Stimulated activated naive CD8-positive, alpha-beta T cell treated with anti-CD3 and anti-CD28 coated beads, Interleukin-15, Interleukin-2, amounts not matched to agents 100 U/mL and 50 U/mL, for 24 hours (primary cell): ENCODE data around the gene ITPKC.

Experiments used
- ATAC-seq: fragments of 150-1000 bp; cut with Tn5 transposase; one replicate; pipeline ENCODE4 v1.10.0; 2021
- DNase-seq: peaks from one replicate; pipeline ENCODE4 v3.0.0; 2021

The ITPKC gene

DNA sequence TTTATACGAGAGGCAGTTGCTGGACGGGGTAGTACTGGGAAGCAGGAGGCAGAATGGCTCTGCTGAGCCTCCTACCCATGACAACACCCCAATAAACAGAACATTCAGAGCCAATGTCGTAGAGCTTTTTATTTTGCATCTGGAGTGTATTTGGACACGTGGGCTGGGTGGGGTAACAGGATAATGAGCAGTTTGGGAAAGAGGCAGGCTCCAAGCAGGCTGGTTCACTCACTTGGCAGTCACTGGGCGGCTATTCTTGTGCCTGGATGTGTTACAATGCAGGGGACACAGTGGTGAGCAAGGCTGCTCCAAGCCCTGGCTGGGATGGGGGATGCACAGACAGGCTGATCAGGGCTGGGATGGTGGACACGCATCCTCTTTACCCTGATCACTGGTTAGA lies 23.8 kb downstream of the ITPKC start:
- no peak for DNase-seq
- ATAC-seq, result no peak

DNA sequence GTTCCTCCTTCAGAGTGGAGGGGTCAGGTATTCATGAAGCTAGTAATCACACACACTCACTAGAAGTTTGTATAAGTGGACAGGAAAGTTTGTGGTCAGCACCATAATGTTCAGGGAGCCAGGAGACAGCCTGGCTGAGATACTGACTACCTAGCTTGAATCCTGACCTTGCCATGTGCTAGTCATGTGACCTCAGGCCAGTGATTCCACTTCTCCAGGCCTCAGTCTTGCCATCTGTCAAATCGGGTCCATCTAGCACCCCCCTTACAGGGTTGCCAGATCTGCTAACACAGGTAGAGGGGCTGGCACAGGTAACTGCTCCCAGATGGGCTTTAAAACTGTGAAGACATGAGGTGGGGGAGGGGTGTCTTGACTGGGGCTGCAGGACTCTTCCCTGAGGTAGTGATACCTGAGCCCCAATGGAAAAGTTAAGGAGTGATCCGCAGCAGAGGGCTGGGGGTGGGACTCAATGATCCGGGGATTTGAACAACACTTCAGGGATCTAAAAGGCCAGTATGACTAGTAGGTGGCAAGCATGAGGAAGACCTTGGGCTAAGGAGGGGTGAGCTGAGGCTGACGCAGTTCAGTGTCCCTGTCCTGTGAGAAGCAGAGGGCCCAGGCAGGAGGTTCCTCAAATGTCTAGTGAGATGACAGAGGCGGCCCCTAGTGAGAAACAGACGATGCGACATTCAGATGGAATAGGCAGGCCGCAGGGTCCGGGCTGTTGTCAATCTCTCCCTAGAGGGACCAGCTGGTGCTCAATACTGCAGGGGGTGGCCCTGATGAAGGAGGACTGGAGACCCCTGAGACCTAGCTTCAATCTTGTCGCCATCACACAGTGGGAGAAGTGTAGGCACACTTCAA lies 24.8 kb downstream of the ITPKC start:
- DNase-seq (no peak), ATAC-seq (no peak)

DNA sequence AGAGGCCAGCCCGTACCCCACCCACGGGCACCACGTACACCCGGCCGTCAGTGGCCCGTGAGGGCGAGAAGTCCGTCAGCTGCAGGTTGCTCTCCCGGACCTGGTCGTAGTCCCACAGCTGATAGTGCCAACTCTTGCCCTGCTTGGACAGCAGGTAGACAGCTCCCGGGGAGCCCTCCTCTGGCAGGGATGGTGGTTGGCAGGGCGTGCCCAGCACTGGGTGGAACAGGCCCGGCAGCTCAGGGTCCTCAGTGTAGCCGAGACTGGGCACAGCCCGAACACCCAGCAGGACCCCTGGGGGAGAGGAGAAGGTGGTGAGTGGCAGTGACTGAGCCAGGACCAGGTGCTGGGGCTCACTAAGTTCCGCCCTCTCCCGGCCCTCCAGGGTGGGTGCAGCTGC lies 25.6 kb downstream of the ITPKC start:
- ATAC-seq, result no peak

DNA sequence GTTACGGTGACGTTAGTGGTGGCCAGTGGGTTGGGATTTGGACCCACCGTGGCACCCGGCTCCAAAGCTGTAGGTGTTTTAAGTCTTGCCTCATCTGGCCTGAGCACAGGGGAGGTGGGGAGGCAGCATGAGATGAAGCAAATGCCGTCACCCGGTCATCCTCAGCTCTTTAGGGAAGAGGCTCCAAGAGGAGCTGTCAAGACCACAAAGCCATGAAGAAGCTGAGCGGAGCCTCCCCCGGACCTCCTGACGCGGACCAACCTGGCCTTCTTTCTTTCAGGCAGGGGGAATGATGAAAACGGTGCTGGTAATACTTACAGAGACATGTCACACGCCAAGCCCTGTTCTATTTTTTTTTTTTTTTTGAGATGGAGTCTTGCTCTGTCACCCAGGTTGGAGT lies 26.0 kb downstream of the ITPKC start:
- ATAC-seq (no peak), DNase-seq (no peak)

More for the DNA sequence above, 25.6 kb downstream of the ITPKC start:
- DNase-seq, result no peak

DNA sequence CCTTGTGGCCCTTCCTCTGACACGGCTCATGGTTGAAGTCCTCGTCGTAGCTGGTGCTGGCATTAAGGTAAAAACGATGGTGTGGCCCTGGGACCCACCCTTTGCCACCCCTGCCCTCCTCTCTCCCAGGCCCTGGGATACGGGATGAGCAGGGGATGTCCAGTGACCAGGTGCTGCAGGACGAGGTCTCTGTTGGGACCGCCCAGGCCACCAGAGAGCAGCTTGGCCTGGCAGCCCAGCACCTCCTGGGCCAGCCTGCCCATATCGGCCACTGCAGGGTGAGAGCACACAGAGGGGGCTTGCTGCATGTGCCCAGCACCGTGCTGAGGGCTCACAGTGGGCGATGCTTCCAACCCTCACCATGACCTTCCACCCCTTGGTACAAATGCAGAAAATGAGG lies 27.0 kb downstream of the ITPKC start:
- DNase-seq (no peak), ATAC-seq (no peak)

DNA sequence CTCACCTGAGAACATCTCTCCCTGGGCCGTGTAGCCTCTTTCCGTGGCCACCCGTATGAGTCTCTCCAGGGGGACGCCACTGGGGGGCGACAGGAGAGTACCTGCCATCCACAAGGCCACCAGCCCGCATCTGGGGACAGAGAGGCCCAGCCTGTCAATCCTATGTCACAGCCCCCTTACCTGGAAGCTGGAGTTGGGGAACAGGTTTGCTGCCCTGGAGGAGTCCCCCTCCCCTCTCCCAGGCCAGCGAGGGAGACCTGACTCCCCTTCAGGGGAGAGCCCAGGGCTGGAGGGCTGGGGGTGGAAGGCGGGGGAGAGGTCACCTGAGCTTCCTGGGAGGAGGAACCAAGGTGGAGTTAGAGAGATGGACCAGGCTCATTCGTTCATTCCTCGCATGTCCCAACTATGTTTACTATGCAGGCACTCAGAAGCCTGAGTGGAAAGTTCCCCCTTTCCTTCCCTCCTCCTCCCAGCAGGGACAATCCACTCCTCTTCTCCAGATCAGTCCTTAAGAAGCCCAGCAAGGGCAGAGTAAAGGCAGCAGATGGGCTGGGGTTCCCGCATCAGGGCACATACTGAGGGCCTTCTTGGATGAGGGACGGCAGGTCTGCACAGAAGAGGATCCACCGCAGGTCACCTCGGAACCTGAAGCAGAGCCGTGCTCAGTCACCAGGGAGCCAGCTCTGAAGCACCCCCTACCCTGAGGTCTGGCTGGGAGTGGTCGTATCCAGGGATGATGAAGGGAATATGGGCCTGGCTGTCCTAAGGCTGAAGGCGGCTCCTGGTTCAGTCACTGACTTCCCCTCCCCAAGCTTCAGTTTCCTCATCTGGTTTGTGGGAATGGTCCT lies 27.9 kb downstream of the ITPKC start:
- peak; percentile 47 for DNase-seq

DNA sequence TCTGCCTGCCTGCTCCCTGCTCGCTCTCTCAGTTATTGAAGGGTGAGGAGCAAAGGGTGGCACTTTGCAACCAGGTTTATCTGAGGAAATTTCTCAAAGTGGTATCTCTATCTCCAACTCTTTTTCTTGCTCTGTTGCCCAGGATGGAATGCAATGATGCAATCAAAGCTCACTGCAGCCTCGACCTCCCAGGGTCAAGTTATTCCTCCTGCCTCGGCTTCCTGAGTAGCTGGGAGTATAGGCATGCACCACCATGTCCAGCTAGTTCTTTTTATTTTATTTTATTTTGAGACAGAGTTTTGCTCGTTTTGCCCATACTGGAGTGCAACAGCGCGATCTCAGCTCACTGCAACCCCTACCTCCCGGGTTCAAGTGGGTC lies 28.5 kb downstream of the ITPKC start:
- DNase-seq (no peak), ATAC-seq (no peak)

More for the DNA sequence above, 27.9 kb downstream of the ITPKC start:
- no peak for ATAC-seq

DNA sequence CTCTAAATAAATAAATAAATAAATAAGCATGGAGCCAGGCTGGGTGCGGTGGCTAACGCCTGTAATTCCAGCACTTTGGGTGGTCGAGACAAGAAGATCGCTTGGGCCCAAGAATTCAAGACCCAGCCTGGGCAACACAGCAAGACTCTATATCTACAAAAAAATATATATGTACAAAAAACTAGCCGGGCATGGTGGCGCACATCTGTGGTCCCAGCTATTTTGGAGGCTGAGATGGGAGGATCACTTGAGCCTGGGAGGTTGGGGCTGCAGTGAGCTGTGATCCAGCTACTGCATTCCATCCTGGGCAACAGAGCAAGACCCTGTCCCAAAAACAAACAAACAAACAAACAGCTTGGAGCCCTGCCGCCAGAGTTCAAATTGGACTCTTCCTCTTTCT lies 30.6 kb downstream of the ITPKC start:
- ATAC-seq (no peak), DNase-seq (no peak)

DNA sequence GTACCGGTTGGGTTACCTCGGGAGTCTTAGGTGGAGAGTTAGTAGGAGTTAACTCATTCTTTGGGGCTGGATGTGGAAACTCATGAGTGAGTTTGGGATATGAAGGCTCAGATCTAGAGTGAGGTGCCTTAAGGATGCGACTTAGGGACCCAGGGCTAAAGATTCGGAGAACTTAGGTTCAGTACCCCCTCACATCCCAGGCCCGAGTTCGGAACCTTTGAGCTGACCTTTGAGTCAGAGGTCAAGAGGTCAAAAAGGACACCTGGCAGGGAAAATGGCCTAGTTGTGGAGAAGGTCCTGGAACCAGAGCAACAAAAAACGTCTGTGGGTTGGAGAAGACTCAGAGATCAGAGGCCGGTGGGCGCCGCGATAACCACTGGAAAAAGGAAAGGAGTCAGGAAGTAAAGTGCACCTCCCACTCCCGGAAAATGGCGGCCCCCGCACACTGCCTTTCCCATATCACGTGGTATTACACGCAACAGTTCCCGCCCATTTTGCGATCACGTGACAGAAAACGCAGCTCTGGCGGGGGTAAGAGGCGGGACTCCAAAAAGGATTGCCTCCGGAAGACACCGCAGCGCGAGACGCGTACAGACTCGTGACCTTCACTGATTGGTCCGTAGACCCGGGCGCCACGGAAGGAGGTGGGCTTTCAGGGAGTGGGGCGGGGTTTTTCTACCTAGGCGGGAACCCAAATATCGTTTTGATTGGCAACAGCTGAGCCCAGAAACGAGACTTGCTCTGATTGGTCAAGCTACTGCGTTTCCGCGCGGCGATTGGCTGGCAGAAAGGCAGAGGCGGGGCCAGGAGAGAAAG lies 33.4 kb downstream of the ITPKC start, which contains the start of gene ACTMAP:
TSS of gene ACTMAP (minus strand) at position 420 of the 816 bp plus-strand sequence. CDS start 674 bp downstream, outside the sequence.
- ATAC-seq, result peak; percentile 88
- DNase-seq, result peak; percentile 99

DNA sequence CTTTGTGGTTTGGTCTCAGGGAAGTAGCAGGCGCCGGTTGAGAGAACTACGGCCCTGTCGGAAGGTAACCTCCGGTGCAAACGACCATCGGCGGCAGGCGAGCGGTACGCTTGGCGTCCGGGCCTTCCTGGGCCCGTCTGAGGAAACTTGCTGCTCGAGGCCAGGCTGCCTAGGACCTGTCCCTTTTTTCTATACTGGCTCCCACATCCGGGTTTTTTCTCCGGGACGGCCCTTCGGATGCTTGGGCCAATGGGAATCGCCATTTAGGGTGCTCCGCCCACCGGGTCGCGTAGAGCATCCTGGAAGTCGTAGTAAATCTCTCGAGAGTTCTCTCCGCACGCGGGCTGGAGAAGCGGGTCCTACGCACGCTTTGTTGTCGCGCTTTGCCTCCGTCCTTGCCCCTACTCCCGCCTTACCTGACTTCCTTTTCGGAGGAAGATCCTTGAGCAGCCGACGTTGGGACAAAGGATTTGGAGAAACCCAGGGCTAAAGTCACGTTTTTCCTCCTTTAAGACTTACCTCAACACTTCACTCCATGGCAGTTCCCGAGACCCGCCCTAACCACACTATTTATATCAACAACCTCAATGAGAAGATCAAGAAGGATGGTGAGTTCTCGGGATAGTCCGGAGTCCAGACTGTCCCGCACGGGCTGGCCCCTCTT lies 34.1 kb downstream of the ITPKC start, which contains the start of gene SNRPA:
TSS of gene SNRPA (plus strand) at position 330 of the 664 bp plus-strand sequence. CDS start at position 536, 206 bp downstream.
- ATAC-seq, result peak; percentile 72
- DNase-seq, result peak; percentile 96

DNA sequence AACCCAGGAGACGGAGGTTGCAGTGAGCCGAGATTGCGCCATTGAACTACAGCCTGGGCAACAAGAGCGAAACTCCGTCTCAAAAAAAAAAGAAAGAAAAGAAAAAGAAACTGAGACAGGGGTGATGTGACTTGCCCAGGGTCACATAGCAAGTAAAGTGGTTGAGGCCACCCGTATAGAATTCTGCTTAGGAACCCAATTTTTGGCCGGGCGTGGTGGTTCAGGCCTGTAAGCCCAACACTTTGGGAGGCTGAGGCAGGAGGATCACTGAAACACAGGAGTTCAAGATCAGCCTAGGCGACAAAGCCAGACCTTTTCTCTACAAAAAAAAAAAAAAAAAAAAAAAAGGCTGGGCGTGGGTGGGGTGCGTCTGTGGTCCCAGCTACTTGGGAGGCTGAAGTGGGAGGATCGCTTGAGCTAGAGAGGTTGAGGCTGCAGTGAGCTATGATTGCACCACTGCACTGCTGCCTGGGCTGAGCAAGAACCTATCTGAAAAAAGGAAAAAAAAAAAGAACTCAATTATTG lies 35.4 kb downstream of the ITPKC start:
- DNase-seq (peak; percentile 41), ATAC-seq (no peak)

DNA sequence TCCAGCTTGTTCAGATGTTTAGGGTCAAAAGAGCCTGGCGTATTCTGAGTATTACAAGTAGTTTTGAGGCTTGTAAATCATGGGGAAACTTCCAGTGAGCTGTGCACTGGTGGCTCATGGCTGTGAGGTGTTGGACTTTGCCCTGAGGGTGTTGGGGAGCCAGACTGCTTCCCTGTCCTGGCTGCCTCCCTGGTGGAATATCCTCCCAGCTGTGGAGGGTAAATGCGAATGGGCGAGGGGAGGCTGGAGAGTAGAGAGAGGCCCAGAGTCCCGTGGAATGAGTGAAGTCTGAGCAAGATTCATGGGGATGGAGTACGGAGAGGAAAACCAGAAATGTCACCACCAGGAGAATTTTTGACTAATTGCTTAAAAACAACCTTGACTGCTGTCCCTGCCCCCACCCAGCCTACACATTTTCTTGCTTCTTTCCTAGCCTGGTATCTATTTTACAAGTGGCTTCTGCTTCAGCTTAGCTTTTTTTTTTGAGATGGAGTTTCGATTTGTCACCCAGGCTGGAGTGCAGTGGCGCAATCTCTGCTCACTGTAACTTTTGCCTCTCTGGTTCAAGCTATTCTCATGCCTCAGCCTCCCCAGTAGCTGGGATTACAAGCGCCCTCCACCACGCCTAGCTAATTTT lies 37.8 kb downstream of the ITPKC start:
- ATAC-seq (peak; percentile 4), DNase-seq (peak; percentile 73)

DNA sequence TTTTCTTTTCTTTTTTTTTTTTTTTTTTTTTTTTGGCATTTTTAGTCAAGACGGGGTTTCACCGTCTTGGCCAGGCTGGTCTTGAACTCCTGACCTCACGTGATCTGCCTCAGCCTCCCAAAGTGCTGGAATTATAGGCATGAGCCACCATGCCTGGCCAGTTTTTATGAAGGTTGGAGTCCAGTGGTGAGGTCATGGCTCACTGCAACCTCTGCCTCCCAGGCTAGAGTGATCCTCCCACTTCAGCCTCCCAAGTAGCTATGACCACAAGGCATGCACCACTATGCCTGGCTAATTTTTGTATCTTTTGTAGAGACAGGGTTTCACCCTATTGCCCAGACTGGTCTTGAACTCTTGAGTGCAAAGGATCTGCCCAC lies 38.3 kb downstream of the ITPKC start:
- DNase-seq (no peak), ATAC-seq (no peak)

DNA sequence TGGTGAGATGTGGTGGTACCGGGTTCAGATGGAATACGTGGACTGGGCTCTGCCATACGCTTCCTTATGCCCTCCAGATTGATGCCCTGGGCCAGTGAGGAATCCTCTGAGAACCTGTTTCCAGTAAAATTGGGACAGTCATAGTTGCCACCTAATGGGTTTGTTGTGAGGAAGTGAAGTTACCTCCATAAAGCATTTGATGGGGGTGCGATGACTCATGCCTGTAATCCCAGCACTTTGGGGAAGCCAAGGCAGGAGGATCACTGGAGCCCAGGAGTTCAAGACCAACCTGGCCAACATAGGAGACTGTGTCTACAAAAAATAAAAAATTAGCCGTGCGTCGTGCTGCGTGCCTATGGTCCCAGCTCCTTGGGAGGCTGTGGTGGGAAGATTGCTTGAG lies 38.9 kb downstream of the ITPKC start:
- no peak for DNase-seq
- no peak for ATAC-seq

DNA sequence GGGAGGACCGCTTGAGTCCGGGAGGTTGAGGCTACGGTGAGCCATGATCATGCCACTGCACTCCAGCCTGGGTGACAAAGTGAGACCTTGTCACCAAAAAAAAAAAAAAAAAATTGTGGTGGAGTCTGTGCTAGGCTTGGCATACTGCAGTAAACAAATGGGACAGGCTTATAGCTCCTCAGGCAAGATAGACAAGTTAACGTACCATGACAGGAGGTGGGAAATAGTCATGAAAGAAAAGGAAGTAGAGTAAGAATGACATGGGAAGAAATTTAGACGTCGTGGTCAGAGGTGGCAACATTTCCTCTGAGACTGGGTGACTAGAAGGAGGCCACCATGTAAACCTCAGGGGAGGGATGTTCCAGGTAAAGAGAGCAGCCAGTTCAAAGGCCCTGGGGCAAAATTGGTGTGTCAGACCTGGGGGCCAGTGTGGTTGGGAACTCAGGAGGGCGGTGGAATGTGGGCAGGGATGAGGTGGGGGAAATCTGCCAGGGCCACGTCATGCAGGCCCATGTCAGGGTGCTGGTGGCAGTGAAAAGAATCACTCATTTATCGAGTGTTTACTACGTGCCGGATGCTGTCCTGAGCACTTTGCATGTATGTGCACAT lies 39.7 kb downstream of the ITPKC start:
- DNase-seq (peak; percentile 71), ATAC-seq (peak; percentile 66)

DNA sequence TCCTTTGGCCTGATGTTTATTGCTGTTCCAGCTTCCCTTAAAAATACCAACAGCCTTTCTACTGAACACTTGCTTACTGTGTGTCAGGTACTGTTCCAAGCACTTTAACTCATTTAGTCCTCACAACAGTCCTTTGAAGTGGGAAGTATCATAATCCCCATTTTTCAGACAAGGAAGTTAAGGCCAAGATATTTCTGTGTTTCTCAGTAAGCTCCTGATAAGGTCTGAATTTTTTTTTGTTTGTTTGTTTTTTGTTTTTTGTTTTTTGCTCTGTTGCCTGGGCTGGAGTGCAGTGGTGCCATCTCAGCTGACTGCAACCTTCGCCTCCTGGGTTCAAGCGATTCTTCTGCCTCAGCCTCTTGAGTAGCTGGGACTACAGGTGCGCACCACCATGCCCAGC lies 41.6 kb downstream of the ITPKC start:
- ATAC-seq (no peak), DNase-seq (no peak)

DNA sequence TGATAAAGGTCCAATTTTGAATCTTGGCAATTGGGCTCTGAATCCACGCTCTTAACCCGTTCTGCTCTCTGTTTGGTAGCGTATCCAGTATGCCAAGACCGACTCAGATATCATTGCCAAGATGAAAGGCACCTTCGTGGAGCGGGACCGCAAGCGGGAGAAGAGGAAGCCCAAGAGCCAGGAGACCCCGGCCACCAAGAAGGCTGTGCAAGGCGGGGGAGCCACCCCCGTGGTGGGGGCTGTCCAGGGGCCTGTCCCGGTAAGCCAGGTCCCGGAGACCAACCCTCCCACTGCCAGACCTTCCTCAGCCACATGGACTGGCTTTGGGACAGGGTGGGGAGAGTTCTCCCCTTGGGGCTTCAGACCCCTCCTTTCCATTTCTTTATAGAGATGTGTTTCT lies 42.4 kb downstream of the ITPKC start:
- DNase-seq, result no peak
- ATAC-seq, result no peak

DNA sequence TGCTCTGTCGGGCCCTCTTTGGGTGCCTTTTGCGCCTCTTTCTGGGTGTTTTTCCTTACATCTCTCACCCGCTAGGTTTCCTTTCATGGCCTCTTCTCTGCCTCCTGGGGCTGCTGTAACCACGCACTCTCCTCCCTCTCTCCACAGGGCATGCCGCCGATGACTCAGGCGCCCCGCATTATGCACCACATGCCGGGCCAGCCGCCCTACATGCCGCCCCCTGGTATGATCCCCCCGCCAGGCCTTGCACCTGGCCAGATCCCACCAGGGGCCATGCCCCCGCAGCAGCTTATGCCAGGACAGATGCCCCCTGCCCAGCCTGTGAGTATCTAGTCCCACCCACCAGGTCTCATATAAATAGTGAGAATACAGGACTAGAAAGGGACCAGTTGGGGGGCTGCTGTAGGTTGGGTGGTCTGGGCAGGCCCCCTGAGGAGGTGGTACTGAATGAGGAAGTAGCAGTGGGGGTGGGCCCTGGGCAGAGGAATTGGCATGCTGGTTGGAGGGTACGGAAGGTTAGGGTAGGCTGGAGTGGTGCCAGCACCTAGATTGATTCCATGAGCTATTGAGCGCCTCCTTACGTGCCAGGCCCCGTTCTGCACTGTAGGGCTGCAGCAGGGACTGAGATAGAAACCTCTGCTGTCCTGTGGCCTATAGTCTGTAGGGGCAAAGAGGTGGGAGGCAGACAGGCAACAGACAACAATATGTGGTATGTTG lies 46.0 kb downstream of the ITPKC start:
- ATAC-seq (peak; percentile 67), DNase-seq (peak; percentile 56)

DNA sequence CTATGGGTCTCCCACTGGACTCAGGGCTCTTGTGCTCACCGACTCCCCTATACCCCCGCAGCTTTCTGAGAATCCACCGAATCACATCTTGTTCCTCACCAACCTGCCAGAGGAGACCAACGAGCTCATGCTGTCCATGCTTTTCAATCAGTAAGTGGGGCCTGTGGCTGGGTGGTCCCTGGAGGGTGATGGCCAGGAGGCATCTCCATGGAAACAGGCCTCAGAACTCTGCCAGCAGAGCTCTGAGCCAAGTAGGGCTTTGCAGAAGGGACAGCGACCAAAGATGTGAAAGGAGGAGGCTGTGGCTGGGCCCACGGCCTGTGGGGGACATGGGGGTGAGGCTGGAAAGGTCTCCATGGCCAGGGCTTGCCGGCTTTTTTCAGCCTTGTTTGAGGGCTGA lies 46.6 kb downstream of the ITPKC start:
- DNase-seq, result no peak
- ATAC-seq, result no peak

DNA sequence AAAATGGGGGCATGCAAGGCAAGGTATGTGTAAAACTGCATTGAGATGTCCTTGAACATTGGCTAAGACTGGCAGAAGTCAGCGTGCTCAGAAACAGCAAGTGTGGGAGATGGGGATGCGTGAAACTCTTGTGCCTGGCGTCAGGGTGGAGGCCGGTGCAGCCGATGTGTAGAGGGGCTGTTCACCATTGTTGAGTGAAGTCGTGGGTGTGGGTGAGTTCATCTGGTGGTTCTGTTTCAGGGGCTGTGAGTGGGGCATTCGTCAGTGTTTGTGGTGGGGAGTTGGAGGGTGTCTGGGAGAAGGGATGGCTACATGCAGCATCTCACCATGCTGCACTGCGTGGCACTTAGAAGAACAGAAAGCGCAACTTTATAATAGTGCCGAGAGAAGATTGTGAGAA lies 47.1 kb downstream of the ITPKC start:
- DNase-seq (peak; percentile 61), ATAC-seq (peak; percentile 85)
